ENCODE measurements around the gene LRP8. TPM values are rescaled to one million over a fixed set of nuclear protein-coding genes. Genes with fewer than 3 reads are reported as not detected.
A peak's percentile ranks its signal among the peaks of the same experiment; 100 is the strongest.

LRP8 gene
- total and polyA plus RNA-seq, 9 of the 15 experiments (the other 6 are each of a cell fraction or from before 2014, with no cell fraction given): 7.1 to 56.1 (median 31.3) TPM

- WGBS (ENCODE audit: insufficient coverage, low coverage, missing lambda C conversion rate): 24% methylated on average over 3 of the region's 3 CpGs
- no peak overlapping the region for H3K27ac ChIP-seq (ENCODE audit: extremely low read depth, low read depth, low read length)
- H2AFZ ChIP-seq (ENCODE audit: low read depth, low read length): no peak overlapping the region
- no peaks in the 10 kb centered on the region for H3K9me3 ChIP-seq (replicated peaks; ENCODE audit: control insufficient read depth, insufficient read depth, low read depth, low read length)
- TF ChIP-seq RFX5 (IDR thresholded peaks at IDR 0.05; ENCODE audit: low read depth, low read length): no peak
- no peak for TF ChIP-seq ZHX1 (conservative IDR thresholded peaks at IDR 0.05; ENCODE audit: low read length)
- TF ChIP-seq ZNF174 (CRISPR knock-in tag; IDR thresholded peaks at IDR 0.05): no peak
- TF ChIP-seq CSDE1 (IDR thresholded peaks at IDR 0.05): no peak
- TF ChIP-seq FOXJ2 (tag; IDR thresholded peaks at IDR 0.05): no peak
- no peak for TF ChIP-seq ZNF347 (CRISPR knock-in tag; IDR thresholded peaks at IDR 0.05; ENCODE audit: low read depth)
- no peak for TF ChIP-seq PYGO2 (tag; IDR thresholded peaks at IDR 0.05)
- TF ChIP-seq NCOA1 (IDR thresholded peaks at IDR 0.05; ENCODE audit: low read depth): no peak
- TF ChIP-seq, protein P1, sequence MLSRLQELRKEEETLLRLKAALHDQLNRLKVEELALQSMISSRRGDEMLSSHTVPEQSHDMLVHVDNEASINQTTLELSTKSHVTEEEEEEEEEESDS (CRISPR knock-in tag; IDR thresholded peaks at IDR 0.05): no peak
- no peak for TF ChIP-seq TAL1 (IDR thresholded peaks at IDR 0.05)
- no peak for TF ChIP-seq GTF2E2 (tag; IDR thresholded peaks at IDR 0.05)
- no peak for TF ChIP-seq ZNF79 (CRISPR knock-in tag; IDR thresholded peaks at IDR 0.05; ENCODE audit: low read depth)
- no peak for TF ChIP-seq MTA3 (IDR thresholded peaks at IDR 0.05; ENCODE audit: borderline replicate concordance)
- no peak for TF ChIP-seq MEF2D (tag; conservative IDR thresholded peaks at IDR 0.05; ENCODE audit: low read depth)
- TF ChIP-seq CREM (IDR thresholded peaks at IDR 0.05; ENCODE audit: low read depth): no peak
- no peak for TF ChIP-seq SMAD2 (IDR thresholded peaks at IDR 0.05; ENCODE audit: low read depth, low read length)
- TF ChIP-seq ZNF444 (CRISPR knock-in tag; IDR thresholded peaks at IDR 0.05): no peak
- TF ChIP-seq CC2D1A (IDR thresholded peaks at IDR 0.05): no peak
- TF ChIP-seq ZNF239 (CRISPR knock-in tag; IDR thresholded peaks at IDR 0.05): no peak
- ATAC-seq: no peak
- H3K9ac ChIP-seq (ENCODE audit: insufficient read depth in 1 of 2, low read depth in 2 of 2, low read length in 2 of 2): peak overlapping the region in 1 of 2 experiments; percentile 68; a peak in 2 of 4 replicates
- no peaks in the 10 kb centered on the region for H3K36me3 ChIP-seq (ENCODE audit: control insufficient read depth, insufficient read depth, low read length)
- H3K4me1 ChIP-seq (replicated peaks in 1 of 2; ENCODE audit: control insufficient read depth in 2 of 2, insufficient read depth in 2 of 2, low read length in 2 of 2): peaks cover 0 to 18% of the 10 kb centered on the region in 2 experiments; a peak in 2 of 5 replicates
- no peaks in the 10 kb centered on the region for H3K9me1 ChIP-seq (ENCODE audit: control insufficient read depth, insufficient read depth, low read length)
- CTCF ChIA-PET (ENCODE audit: low intra/inter-chr PET ratio): no interaction called here
- DNase-seq (ENCODE audit: extremely low read depth in 1 of 4, low spot score in 3 of 4): no peak
- no TSS peak for BruUV-seq (replicated peaks)
- H3K79me2 ChIP-seq (ENCODE audit: control insufficient read depth, insufficient read depth, low read length): peaks cover 4% of the 10 kb centered on the region
- no peaks in the 10 kb centered on the region for H4K20me1 ChIP-seq (replicated peaks; ENCODE audit: control insufficient read depth, insufficient read depth, low read length)
- peaks cover 17 to 36% of the 10 kb centered on the region in 2 experiments for H3K27me3 ChIP-seq (ENCODE audit: control insufficient read depth in 2 of 2, insufficient read depth in 2 of 2, low read length in 2 of 2)
- no peak overlapping the region for H3K4me3 ChIP-seq
- intact Hi-C loops (cut with micrococcal nuclease) (no loop called here), in situ Hi-C loops (cut with MboI) (no loop called here)
- FAIRE-seq: no peak
- H3K4me2 ChIP-seq (ENCODE audit: insufficient read depth, low read length): no peak overlapping the region
- POLR2A ChIA-PET: interaction anchor here (0.6 to 1.1 kb wide), 4 partner anchors 8 to 71 kb away, joined by 3 to 5 read pairs (median 3); no protein-coding TSS in a partner anchor
These were observed 4.3 kb upstream of the LRP8 start for GRCh38 chr1:53332186-53332564.

Measured in K562 (cell line).